ENCODE measurements around the gene C20orf204. TPM values are rescaled to one million over a fixed set of nuclear protein-coding genes. Genes with fewer than 3 reads are reported as not detected.
A peak's percentile ranks its signal among the peaks of the same experiment; 100 is the strongest.

The C20orf204 gene
- total RNA-seq, 2 donors from 2014 or later, result 0.29 to 3.3 TPM

DNA sequence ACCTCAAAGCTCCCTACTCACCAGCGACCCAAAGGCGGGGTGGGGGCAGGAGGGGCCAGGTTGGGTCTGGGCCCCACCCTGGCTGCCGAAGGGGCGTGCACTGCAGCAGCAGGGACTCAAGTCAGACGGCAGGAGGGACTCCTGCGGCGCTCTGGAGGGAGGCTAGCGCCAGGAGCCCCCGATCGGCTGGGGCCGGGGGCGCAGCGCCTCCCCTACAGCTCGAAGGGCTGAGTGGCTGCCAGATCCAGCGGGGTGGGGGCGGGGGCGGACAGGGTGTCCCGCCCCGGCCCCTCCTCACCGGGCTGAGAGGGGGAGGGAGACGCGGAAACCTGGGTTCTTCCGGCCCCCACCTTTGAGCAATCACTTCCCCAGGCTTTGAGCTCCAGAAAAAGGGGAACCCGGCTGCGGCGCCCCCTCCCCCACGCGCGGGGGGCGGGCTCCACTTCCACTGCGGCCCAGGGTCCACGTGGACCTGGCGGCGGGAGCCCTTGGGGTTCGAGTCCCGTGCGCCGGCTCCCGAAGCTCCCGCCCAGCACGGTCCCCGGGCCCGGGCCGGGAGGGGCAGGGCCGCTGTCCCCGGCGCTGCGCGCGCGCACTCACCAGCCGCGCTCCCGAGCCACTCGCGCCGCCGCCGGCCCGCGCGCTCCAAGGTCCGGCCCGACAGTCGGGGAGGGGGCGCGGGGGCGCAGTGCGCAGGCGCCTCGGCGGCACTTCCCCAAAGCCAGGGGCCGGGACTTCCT, 43.5 kb downstream of the C20orf204 start, which contains the start of gene RGS19:
Gene RGS19, minus strand, starts transcription at position 246 of the 740 bp plus-strand sequence. CDS start 2,632 bp downstream, outside the sequence.
- peaks cover 11% of the 10 kb centered on the region for H3K27me3 ChIP-seq
- H3K9ac ChIP-seq (ENCODE audit: low read depth in 2 of 2, low read length in 2 of 2), result peak within 1 kb of the TSS; percentile 66 to 81
- H3K4me1 ChIP-seq, result peaks cover 3% of the 10 kb centered on the region
- H3K27ac ChIP-seq, result peak within 1 kb of the TSS; percentile 78
- H3K4me3 ChIP-seq, result peak within 1 kb of the TSS; percentile 59
- peak; percentile 68 for DNase-seq
- TF ChIP-seq, protein P1, sequence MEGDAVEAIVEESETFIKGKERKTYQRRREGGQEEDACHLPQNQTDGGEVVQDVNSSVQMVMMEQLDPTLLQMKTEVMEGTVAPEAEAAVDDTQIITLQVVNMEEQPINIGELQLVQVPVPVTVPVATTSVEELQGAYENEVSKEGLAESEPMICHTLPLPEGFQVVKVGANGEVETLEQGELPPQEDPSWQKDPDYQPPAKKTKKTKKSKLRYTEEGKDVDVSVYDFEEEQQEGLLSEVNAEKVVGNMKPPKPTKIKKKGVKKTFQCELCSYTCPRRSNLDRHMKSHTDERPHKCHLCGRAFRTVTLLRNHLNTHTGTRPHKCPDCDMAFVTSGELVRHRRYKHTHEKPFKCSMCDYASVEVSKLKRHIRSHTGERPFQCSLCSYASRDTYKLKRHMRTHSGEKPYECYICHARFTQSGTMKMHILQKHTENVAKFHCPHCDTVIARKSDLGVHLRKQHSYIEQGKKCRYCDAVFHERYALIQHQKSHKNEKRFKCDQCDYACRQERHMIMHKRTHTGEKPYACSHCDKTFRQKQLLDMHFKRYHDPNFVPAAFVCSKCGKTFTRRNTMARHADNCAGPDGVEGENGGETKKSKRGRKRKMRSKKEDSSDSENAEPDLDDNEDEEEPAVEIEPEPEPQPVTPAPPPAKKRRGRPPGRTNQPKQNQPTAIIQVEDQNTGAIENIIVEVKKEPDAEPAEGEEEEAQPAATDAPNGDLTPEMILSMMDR (IDR thresholded peaks at IDR 0.05), result no peak
- H3K36me3 ChIP-seq, result no peaks in the 10 kb centered on the region
- intact Hi-C loops (cut with DNase I), result no loop called here
- no peaks in the 10 kb centered on the region for H3K9me3 ChIP-seq

DNA sequence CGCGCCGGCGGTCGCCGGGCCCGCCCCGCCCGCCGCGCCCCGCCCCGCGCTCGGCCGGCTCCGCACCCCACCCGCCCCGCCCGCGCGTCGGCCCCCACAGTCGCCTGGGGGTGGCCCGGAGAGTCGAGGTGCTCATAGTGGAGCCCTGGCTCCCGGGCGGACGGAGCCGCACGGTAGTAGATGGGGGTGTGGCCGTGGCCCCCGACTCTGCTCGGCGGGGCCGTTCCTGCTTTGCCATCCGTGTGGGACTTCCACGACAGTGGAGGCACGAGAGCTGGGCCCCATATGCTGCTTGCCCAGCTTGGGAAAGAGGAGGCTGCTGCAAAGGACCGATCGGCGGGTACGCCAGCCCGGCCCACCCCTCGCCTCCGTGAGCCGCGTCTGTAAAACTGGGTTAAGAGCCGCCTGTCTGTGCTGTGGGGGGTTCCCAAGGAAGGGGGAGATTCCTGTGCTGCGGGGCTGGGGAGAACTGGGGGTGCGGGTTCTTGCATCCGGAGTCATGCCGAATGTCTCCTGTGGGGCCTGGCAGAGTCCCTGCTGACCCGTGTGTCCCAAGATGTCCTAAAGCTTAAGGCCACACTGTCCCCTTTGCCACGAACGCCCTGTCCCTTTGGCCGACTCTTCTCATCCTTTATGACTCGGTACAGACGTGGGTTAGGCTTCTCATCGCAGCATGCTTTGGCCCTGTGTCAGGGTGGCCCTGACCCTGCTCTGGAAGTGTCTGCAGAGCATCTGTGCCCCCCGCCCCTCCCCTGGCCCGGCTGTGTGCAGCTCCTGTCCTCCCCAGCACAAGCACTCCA, 44.2 kb downstream of the C20orf204 start, which contains the start of gene OPRL1:
Gene OPRL1, plus strand, starts transcription at position 70 of the 800 bp plus-strand sequence. CDS start 12,639 bp downstream, outside the sequence.
- peaks cover 3% of the 10 kb centered on the region for H3K4me1 ChIP-seq
- intact Hi-C loops (cut with DNase I), result no loop called here
- TF ChIP-seq, protein P1 (IDR thresholded peaks at IDR 0.05), result no peak

DNA sequence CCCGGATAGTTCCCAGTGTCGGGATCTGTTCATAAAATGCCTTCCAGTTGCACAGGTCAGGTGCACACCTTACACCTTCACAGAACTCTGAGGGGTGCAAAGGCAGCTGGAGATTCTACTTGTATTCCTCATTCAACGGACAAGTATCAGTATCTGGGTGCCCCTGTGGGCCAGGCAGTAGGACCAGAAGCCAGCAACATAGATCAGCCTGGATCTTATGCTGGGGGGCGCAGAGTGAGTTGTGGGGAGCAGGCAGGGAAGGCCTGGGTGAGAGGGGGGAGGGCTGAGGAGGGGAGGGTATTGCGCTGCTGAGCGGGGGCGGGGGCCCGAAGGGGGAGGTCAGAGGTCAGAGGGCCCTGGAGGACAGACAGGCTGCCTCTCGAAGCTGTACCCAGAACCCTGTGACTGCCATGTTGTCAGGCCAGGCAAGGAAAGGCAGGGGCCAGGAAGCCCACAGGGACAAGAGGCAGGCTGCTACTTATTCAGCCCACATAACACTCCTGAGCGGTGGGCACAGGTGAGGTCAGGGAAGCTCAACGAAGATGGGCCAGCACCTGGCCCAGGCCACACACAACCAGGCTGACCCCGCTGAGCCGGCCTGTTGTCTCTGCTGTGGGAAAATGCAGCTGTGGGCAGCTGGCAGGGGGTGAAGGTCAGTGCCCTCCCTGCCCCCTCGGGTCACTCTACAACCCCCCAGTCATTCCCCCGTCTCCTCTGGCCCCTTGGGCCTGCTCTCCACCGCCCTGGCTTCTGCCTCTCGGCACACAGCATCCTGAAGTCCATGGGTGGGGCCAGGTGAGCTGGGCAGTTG, 45.0 kb downstream of the C20orf204 start:
- H3K9me3 ChIP-seq, result no peaks in the 10 kb centered on the region
- H3K27me3 ChIP-seq, result peaks cover 19% of the 10 kb centered on the region
- no peak overlapping the region for H3K27ac ChIP-seq
- DNase-seq, result no peak
- peak overlapping the region; percentile 31 for H3K4me3 ChIP-seq
- intact Hi-C loops (cut with DNase I), result no loop called here
- H3K9ac ChIP-seq (ENCODE audit: low read depth in 2 of 2, low read length in 2 of 2), result no peak overlapping the region
- TF ChIP-seq, protein P1 (IDR thresholded peaks at IDR 0.05), result no peak
- peaks cover 3% of the 10 kb centered on the region for H3K4me1 ChIP-seq
- H3K36me3 ChIP-seq, result no peaks in the 10 kb centered on the region

More for the DNA sequence above, 44.2 kb downstream of the C20orf204 start, which contains the start of gene OPRL1:
- no peaks in the 10 kb centered on the region for H3K36me3 ChIP-seq
- no peak for DNase-seq
- peak within 1 kb of the TSS; percentile 66 to 81 for H3K9ac ChIP-seq (ENCODE audit: low read depth in 2 of 2, low read length in 2 of 2)
- peak within 1 kb of the TSS; percentile 59 for H3K4me3 ChIP-seq
- H3K9me3 ChIP-seq, result no peaks in the 10 kb centered on the region
- peak within 1 kb of the TSS; percentile 78 for H3K27ac ChIP-seq
- peaks cover 18% of the 10 kb centered on the region for H3K27me3 ChIP-seq

DNA sequence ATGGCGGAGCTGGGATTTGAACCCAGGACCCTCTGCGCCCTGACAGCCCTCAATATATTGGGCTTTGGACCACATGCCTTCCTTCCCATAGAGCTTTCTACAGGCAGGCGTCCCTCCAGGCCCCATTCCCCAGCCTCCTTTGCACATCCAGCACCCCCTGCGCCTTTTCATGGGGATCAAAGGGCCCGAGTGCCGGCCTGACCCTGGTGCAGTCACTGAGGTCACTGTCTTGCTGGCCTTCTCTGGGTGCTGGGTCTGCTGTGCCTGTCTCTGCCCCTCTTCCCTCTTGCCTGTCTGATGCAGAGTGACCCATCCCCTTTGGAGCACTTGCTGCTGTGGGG, 45.6 kb downstream of the C20orf204 start:
- no peak for DNase-seq
- Histone ChIP-seq H3K4me1 (peaks cover 3% of the 10 kb centered on the region), H3K9me3 (no peaks in the 10 kb centered on the region), H3K27me3 (peaks cover 19% of the 10 kb centered on the region), H3K27ac (no peak overlapping the region), H3K36me3 (no peaks in the 10 kb centered on the region), H3K4me3 (no peak overlapping the region), H3K9ac (ENCODE audit: low read depth in 2 of 2, low read length in 2 of 2) (no peak overlapping the region)
- intact Hi-C loops (cut with DNase I), result no loop called here
- TF ChIP-seq, protein P1 (IDR thresholded peaks at IDR 0.05), result no peak

All from colonic mucosa (tissue), 4 donors.